ENCODE measurements around the gene KCNK3.
"Not testable (repeated sequence)": the region's sequence is repeated elsewhere in the genome, so short reads cannot be mapped to it uniquely, and the experiment has no call there.

The KCNK3 gene

GRCh38 chr2:26733413-26733812 is 40.9 kb downstream of the KCNK3 start:
- no peak for DNase-seq

- DNase-seq = peak; percentile 62
Observed at GRCh38 chr2:26735097-26735496, 42.6 kb downstream of the KCNK3 start.

- no peak for DNase-seq
Observed at GRCh38 chr2:26735883-26736588, 43.5 kb downstream of the KCNK3 start.

GRCh38 chr2:26737221-26737620 is 44.7 kb downstream of the KCNK3 start:
- DNase-seq = no peak

- DNase-seq = no peak
Observed at GRCh38 chr2:26738481-26738880, 46.0 kb downstream of the KCNK3 start.

GRCh38 chr2:26739514-26739913 is 47.0 kb downstream of the KCNK3 start:
- no peak for DNase-seq

GRCh38 chr2:26740346-26740745 is 47.8 kb downstream of the KCNK3 start:
- no peak for DNase-seq

- peak; percentile 16 for DNase-seq
Observed at GRCh38 chr2:26740890-26741302, 48.4 kb downstream of the KCNK3 start.

- no peak for DNase-seq
Observed at GRCh38 chr2:26742048-26742770, 49.7 kb downstream of the KCNK3 start.

- DNase-seq = no peak
Observed at GRCh38 chr2:26743852-26744251, 51.3 kb downstream of the KCNK3 start.

GRCh38 chr2:26744953-26745352 is 52.4 kb downstream of the KCNK3 start:
- DNase-seq = no peak

- peak; percentile 71 for DNase-seq
Observed at GRCh38 chr2:26745609-26746327, 53.2 kb downstream of the KCNK3 start.

GRCh38 chr2:26746934-26747333 is 54.4 kb downstream of the KCNK3 start:
- DNase-seq = no peak

- peak; percentile 46 for DNase-seq
Observed at GRCh38 chr2:26749787-26750420, 57.4 kb downstream of the KCNK3 start.

GRCh38 chr2:26750467-26750866 is 57.9 kb downstream of the KCNK3 start:
- DNase-seq = not testable (repeated sequence)

- DNase-seq = peak; percentile 80
Observed at GRCh38 chr2:26752656-26753055, 60.1 kb downstream of the KCNK3 start.

GRCh38 chr2:26754539-26754938 is 62.0 kb downstream of the KCNK3 start:
- DNase-seq = no peak

- DNase-seq = no peak
Observed at GRCh38 chr2:26754972-26755670, 62.6 kb downstream of the KCNK3 start.

GRCh38 chr2:26756337-26756736 is 63.8 kb downstream of the KCNK3 start:
- DNase-seq = no peak

GRCh38 chr2:26757873-26758789 is 65.6 kb downstream of the KCNK3 start:
- DNase-seq = peak; percentile 99

- no peak for DNase-seq
Observed at GRCh38 chr2:26758790-26759321, 66.3 kb downstream of the KCNK3 start.

Measured in fibroblast of skin of back (primary cell).